D721Med (cell line): ENCODE data around the gene RPL7A.
"Not testable (repeated sequence)": the region's sequence is repeated elsewhere in the genome, so short reads cannot be mapped to it uniquely, and the experiment has no call there.

Experiments used
- DNase-seq: peaks from one replicate; pipeline ENCODE4 v3.0.0; 2011; ENCODE audit warnings: low spot score; ENCODE audit not compliant: insufficient read length
- FAIRE-seq: peaks from 2 replicates; lab custom pipeline; 2011; peaks lifted over from hg19 to GRCh38; lab: Jason Lieb, UNC
- TF ChIP-seq, protein P1 (sequence below): IDR thresholded peaks from 2 replicates; pipeline ENCODE4 v1.5.1; 2012; ENCODE audit warnings: mild to moderate bottlenecking, control low read depth; ENCODE audit not compliant: insufficient read depth; ENCODE audit errors: missing control alignments

The RPL7A gene

DNA sequence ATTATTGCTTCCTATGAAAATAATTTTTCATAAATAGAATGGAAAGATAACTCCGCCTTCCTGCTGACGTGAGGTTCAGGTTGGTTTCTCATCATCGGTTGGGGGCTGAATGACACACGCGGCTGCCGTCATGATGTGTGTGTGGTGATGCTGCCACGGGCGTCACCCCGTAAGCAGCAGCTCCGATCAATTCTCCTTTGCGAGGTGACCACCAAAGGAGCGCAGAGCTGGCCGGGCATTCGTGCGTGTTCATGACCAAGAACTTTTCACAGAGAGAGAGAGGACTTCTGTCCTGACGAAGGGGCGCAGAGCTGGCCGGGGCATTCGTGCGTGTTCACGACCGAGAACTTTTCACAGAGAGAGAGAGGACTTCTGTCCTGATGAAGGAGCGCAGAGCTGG lies 42.3 kb upstream of the RPL7A start:
- DNase-seq (no peak), FAIRE-seq (no peak)
- TF ChIP-seq, protein P1, sequence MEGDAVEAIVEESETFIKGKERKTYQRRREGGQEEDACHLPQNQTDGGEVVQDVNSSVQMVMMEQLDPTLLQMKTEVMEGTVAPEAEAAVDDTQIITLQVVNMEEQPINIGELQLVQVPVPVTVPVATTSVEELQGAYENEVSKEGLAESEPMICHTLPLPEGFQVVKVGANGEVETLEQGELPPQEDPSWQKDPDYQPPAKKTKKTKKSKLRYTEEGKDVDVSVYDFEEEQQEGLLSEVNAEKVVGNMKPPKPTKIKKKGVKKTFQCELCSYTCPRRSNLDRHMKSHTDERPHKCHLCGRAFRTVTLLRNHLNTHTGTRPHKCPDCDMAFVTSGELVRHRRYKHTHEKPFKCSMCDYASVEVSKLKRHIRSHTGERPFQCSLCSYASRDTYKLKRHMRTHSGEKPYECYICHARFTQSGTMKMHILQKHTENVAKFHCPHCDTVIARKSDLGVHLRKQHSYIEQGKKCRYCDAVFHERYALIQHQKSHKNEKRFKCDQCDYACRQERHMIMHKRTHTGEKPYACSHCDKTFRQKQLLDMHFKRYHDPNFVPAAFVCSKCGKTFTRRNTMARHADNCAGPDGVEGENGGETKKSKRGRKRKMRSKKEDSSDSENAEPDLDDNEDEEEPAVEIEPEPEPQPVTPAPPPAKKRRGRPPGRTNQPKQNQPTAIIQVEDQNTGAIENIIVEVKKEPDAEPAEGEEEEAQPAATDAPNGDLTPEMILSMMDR = no peak

DNA sequence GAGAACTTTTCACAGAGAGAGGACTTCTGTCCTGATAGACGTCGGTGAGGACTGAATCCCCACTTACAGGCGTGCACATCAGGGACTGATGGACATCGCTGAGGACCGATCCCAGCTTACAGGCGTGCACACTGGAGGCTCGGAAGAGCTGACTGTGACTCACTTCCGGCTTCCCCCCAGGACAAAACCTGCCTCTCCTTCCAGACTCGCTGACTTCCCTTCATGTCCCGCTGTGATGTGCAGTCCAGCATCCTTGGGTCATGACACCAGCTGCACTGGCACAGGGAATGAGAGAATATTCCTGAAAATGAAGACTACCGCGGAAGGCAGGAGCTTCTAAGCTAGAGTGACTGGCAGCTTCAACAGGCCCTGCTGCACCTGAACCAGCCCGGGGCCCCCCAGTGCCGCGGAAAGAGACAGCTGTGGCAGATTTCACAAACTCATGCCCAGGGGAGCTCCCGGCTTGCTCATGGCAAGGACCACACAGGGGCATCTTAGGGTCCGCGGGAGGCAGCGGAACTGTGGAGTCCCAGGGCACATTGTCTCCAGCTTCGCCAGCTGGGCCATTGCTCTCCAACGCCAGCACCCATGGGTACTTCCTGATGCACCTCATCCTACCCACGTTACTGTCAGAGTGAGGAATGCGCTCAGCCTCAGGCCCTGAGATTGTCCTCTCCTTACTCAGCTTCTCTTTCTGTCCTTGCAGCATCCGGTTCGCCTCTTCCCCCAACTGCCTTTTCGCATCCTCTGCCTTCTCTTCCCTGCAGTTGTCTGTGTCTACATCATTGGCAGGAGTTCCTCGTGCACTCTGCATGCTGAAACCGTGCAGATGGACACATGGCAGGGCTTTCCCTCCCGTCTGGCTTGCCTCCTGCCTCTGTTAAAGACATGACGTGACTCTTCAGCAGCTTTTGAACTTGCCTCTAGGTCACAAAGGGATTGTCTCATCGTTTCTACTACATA lies 41.5 kb upstream of the RPL7A start:
- TF ChIP-seq, protein P1 = no peak
- DNase-seq (no peak), FAIRE-seq (no peak)

DNA sequence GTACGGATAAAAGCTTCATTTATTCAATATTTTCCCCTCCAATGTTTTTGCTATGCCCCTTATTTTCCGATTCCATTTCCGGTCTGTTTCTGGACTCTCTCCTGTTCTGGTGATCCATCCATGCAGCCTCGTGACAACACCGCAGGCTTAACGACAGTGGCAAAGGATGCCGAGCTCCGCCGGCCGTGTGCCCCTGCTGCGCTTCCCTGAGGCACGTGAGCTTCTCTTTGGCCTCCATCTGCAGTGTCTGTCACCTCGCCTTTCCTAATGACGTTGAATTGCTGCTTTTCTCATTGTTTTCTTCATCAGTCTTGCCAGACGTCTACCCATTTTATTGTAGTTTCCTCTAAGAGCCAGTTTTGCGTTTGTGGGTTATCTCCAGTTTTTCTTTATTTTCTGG lies 40.7 kb upstream of the RPL7A start:
- no peak for DNase-seq
- TF ChIP-seq, protein P1 = no peak
- no peak for FAIRE-seq

DNA sequence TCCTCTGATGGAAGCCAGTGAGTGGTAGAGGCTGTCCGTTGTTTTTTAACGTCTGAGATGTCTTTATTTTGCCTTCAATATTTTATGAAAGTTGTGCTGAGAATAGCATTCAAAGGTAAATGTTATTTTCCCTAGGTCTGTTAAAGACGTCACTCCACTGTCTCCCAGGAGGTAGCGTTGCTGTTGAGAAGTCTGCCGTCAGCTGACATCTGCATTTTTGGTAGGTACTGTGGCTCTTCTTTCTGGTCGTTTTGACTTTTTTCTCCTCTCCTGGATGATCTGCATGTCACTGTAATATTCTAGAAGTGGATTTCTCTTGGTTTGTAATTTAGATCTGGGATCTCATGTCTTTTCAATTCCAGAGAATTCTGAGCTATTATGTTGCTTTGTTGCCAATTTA lies 38.4 kb upstream of the RPL7A start:
- FAIRE-seq (no peak), DNase-seq (no peak)
- TF ChIP-seq, protein P1 = no peak

DNA sequence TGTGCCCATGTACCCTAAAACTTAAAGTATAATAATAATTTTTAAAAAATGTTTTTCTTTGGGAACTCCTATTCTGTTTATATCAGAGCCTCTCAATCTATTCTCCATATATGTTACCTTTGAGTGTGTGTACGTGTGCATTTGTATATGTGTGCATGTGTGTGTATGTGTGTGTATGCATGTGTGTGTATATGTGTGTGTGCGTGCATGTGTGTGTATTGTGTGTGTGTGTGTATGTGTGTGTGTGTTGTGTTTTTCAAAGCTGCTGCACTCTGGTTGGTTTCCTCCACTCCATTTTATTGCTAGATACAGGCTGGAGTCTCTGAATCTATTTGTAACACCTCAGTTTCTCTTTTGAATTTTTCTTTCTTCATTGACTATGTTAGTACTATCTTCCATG lies 32.0 kb upstream of the RPL7A start:
- TF ChIP-seq, protein P1 = no peak
- no peak for FAIRE-seq

DNA sequence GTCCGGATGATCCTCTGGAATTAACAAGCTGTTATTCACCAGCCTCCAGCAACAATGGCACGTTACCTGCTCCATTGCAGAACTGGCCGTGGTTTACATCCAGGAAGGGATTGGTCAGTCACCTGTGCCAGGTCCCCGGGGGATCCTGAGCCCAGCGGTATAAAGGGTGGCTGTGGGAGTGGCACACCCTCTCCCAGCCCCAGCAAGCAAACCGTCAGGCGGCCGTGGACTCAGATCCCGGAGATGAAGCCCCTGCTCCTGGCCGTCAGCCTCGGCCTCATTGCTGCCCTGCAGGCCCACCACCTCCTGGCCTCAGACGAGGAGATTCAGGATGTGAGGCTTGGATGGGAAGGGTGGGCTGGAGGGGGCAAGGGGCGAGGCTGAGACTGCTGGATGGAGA lies 30.5 kb upstream of the RPL7A start:
- DNase-seq, FAIRE-seq: not testable (repeated sequence)

More for the DNA sequence above, 32.0 kb upstream of the RPL7A start:
- DNase-seq = no peak

DNA sequence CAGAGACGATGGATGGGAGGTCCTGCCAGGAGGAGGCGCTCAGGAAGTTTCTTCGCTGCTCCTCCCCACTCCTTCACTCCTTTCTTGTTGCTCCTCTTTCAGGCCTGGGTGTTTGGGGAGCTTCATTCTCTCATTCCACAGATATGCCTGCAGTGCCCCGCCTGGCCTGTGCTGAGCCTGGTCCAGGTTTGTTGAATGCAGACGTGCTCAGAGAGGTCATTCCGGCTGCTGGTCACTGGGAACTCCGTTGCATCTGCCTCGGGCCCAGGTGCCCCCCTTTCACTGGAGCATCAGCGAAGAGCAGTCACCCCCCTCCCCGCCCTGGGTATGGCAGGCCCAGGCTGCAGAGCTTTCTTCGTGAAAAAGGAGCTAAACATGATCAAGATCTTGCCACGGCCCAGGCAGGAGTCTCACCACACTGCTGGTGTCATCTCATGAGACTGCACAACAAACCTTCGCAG lies 27.6 kb upstream of the RPL7A start:
- no peak for FAIRE-seq
- TF ChIP-seq, protein P1 = no peak
- DNase-seq = no peak
